ENCODE measurements around the gene GDPD4.

The GDPD4 gene

GRCh38 chr11:77201991-77202841 lies 99.3 kb downstream of the GDPD4 start:
- no peak overlapping the region for H3K4me3 ChIP-seq (ENCODE audit: insufficient read depth, low read length, poor library complexity, severe bottlenecking)
- H2AFZ ChIP-seq (ENCODE audit: low read depth, low read length, severe bottlenecking), result no peak overlapping the region
- H3K36me3 ChIP-seq (ENCODE audit: low read length), result no peaks in the 10 kb centered on the region
- H4K20me1 ChIP-seq (ENCODE audit: low read depth, low read length), result no peaks in the 10 kb centered on the region
- no peaks in the 10 kb centered on the region for H3K27me3 ChIP-seq (ENCODE audit: low read length)
- no peaks in the 10 kb centered on the region for H3K9me3 ChIP-seq (ENCODE audit: insufficient read depth, low read length)
- H3K9ac ChIP-seq (ENCODE audit: low read length), result no peak overlapping the region
- TF ChIP-seq EZH2phosphoT487 (conservative IDR thresholded peaks at IDR 0.05; ENCODE audit: low read length) (no peak), CTCF (IDR thresholded peaks at IDR 0.05; ENCODE audit: insufficient read depth, low read length, poor library complexity, severe bottlenecking) (no peak)
- H3K9me2 ChIP-seq (replicated peaks; ENCODE audit: insufficient read depth, low read length), result no peaks in the 10 kb centered on the region
- no peak overlapping the region for H3K27ac ChIP-seq (ENCODE audit: low read depth, low read length)
- no peak overlapping the region for H3K4me2 ChIP-seq (ENCODE audit: low read depth, low read length, poor library complexity, severe bottlenecking)
- H3K79me2 ChIP-seq (ENCODE audit: insufficient read depth, low read length), result no peaks in the 10 kb centered on the region
- no peaks in the 10 kb centered on the region for H3F3A ChIP-seq (ENCODE audit: insufficient read depth)

DNA sequence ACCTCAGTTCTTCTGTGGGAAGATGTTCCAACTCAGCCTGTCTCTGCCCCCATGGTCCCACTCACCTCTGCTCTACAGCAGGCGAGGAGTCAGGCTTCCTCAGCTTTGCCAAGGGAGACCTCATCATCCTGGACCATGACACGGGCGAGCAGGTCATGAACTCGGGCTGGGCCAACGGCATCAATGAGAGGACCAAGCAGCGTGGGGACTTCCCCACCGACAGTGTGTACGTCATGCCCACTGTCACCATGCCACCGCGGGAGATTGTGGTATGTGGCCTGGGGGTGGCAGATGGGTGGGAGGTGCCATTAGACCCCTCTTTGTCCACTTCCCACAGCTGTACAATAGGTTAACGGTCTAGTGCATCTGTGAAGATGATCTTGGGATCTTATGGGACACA lies 100.1 kb downstream of the GDPD4 start:
- H3K9ac ChIP-seq (ENCODE audit: low read length), result no peak overlapping the region
- H3K79me2 ChIP-seq (ENCODE audit: insufficient read depth, low read length), result no peaks in the 10 kb centered on the region

GRCh38 chr11:77200351-77201268 lies 100.9 kb downstream of the GDPD4 start:
- Histone ChIP-seq H3K36me3 (ENCODE audit: low read length) (no peaks in the 10 kb centered on the region), H3K27me3 (ENCODE audit: low read length) (no peaks in the 10 kb centered on the region), H3K9ac (ENCODE audit: low read length) (no peak overlapping the region), H3K4me3 (ENCODE audit: insufficient read depth, low read length, poor library complexity, severe bottlenecking) (no peak overlapping the region), H3K27ac (ENCODE audit: low read depth, low read length) (no peak overlapping the region), H2AFZ (ENCODE audit: low read depth, low read length, severe bottlenecking) (no peak overlapping the region), H3K79me2 (ENCODE audit: insufficient read depth, low read length) (no peaks in the 10 kb centered on the region), H3F3A (ENCODE audit: insufficient read depth) (no peaks in the 10 kb centered on the region), H3K9me2 (replicated peaks; ENCODE audit: insufficient read depth, low read length) (no peaks in the 10 kb centered on the region), H4K20me1 (ENCODE audit: low read depth, low read length) (no peaks in the 10 kb centered on the region), H3K4me2 (ENCODE audit: low read depth, low read length, poor library complexity, severe bottlenecking) (no peak overlapping the region), H3K9me3 (ENCODE audit: insufficient read depth, low read length) (no peaks in the 10 kb centered on the region)
- no peak for TF ChIP-seq EZH2phosphoT487 (conservative IDR thresholded peaks at IDR 0.05; ENCODE audit: low read length)
- no peak for TF ChIP-seq CTCF (IDR thresholded peaks at IDR 0.05; ENCODE audit: insufficient read depth, low read length, poor library complexity, severe bottlenecking)

More for the DNA sequence above, 100.1 kb downstream of the GDPD4 start:
- no peaks in the 10 kb centered on the region for H3K9me3 ChIP-seq (ENCODE audit: insufficient read depth, low read length)
- TF ChIP-seq EZH2phosphoT487 (conservative IDR thresholded peaks at IDR 0.05; ENCODE audit: low read length) (no peak), CTCF (IDR thresholded peaks at IDR 0.05; ENCODE audit: insufficient read depth, low read length, poor library complexity, severe bottlenecking) (no peak)
- H3K4me3 ChIP-seq (ENCODE audit: insufficient read depth, low read length, poor library complexity, severe bottlenecking), result no peak overlapping the region
- H2AFZ ChIP-seq (ENCODE audit: low read depth, low read length, severe bottlenecking), result no peak overlapping the region
- H3K4me2 ChIP-seq (ENCODE audit: low read depth, low read length, poor library complexity, severe bottlenecking), result no peak overlapping the region
- H3K27ac ChIP-seq (ENCODE audit: low read depth, low read length), result no peak overlapping the region
- no peaks in the 10 kb centered on the region for H3K36me3 ChIP-seq (ENCODE audit: low read length)
- no peaks in the 10 kb centered on the region for H3F3A ChIP-seq (ENCODE audit: insufficient read depth)
- H4K20me1 ChIP-seq (ENCODE audit: low read depth, low read length), result no peaks in the 10 kb centered on the region
- H3K9me2 ChIP-seq (replicated peaks; ENCODE audit: insufficient read depth, low read length), result no peaks in the 10 kb centered on the region
- no peaks in the 10 kb centered on the region for H3K27me3 ChIP-seq (ENCODE audit: low read length)

Measured in SU-DHL-6 (cell line).